ENCODE data around the gene HOXC11. TPM values are rescaled to one million over a fixed set of nuclear protein-coding genes. Genes with fewer than 3 reads are reported as not detected.
A peak's percentile ranks its signal among the peaks of the same experiment; 100 is the strongest.

The HOXC11 gene
- total RNA-seq, 3 donors from 2014 or later (not counting 1 experiment from before 2014, with no cell fraction given): not detected

- peaks cover 27% of the 10 kb centered on the region for H3K4me1 ChIP-seq (ENCODE audit: control insufficient read depth, insufficient read depth, low read length)
- Mint-ChIP-seq H3K27ac (no peak overlapping the region), H3K27me3 (ENCODE audit: low read depth in 2 of 2) (peaks cover 66 to 75% of the 10 kb centered on the region in 2 donors), H3K36me3 (no peaks in the 10 kb centered on the region), H3K4me1 (peaks cover 18 to 45% of the 10 kb centered on the region in 2 donors), H3K4me3 (no peak overlapping the region), H3K9me3 (no peaks in the 10 kb centered on the region)
- intact Hi-C loops (cut with micrococcal nuclease): loop anchor here (5.0 to 10.0 kb wide), 2 partner anchors 36 to 272 kb away; partner anchors contain the start of genes CBX5 and HNRNPA1
- peaks cover 76% of the 10 kb centered on the region for H3K27me3 ChIP-seq (ENCODE audit: control insufficient read depth, insufficient read depth, low read length)
- no peak overlapping the region for H3K4me3 ChIP-seq (ENCODE audit: low read length)
- no peak overlapping the region for H3K27ac ChIP-seq (ENCODE audit: low read length)
- H3K9me3 ChIP-seq (ENCODE audit: control insufficient read depth, insufficient read depth, low read length): no peaks in the 10 kb centered on the region
- no peak for TF ChIP-seq CTCF (IDR thresholded peaks at IDR 0.05)
- DNase-seq (no peak), ATAC-seq (no peak)
- WGBS (ENCODE audit: insufficient coverage): 35% methylated on average over 4 of the region's 6 CpGs
- no peaks in the 10 kb centered on the region for H3K36me3 ChIP-seq (ENCODE audit: control insufficient read depth, insufficient read depth, low read length)
These were observed 39.9 kb downstream of the HOXC11 start for GRCh38 chr12:54012631-54013409.

GRCh38 chr12:54014377-54015017, 41.6 kb downstream of the HOXC11 start:
- H3K4me1 ChIP-seq (ENCODE audit: control insufficient read depth, insufficient read depth, low read length): peaks cover 34% of the 10 kb centered on the region
- H3K4me3 Mint-ChIP-seq: peak overlapping the region; percentile 13

GRCh38 chr12:54015018-54015931, 42.3 kb downstream of the HOXC11 start:
- H3K4me3 ChIP-seq (ENCODE audit: low read length): no peak overlapping the region
- Mint-ChIP-seq H3K4me3 (peak overlapping the region; percentile 13), H3K9me3 (no peaks in the 10 kb centered on the region), H3K27me3 (ENCODE audit: low read depth in 2 of 2) (peaks cover 47 to 60% of the 10 kb centered on the region in 2 donors), H3K36me3 (no peaks in the 10 kb centered on the region), H3K27ac (no peak overlapping the region), H3K4me1 (peaks cover 23 to 46% of the 10 kb centered on the region in 2 donors)
- intact Hi-C loops (cut with micrococcal nuclease): loop anchor here (10.0 kb wide), 1 partner anchor 270 kb away; the partner anchor contains the start of genes CBX5 and HNRNPA1
- 8% methylated on average over 19 of the region's 23 CpGs for WGBS (ENCODE audit: insufficient coverage)
- no peaks in the 10 kb centered on the region for H3K9me3 ChIP-seq (ENCODE audit: control insufficient read depth, insufficient read depth, low read length)
- ATAC-seq (no peak), DNase-seq (no peak)
- H3K27me3 ChIP-seq (ENCODE audit: control insufficient read depth, insufficient read depth, low read length): peaks cover 68% of the 10 kb centered on the region
- H3K4me1 ChIP-seq (ENCODE audit: control insufficient read depth, insufficient read depth, low read length): peaks cover 33% of the 10 kb centered on the region
- TF ChIP-seq CTCF (IDR thresholded peaks at IDR 0.05): no peak
- H3K36me3 ChIP-seq (ENCODE audit: control insufficient read depth, insufficient read depth, low read length): no peaks in the 10 kb centered on the region
- no peak overlapping the region for H3K27ac ChIP-seq (ENCODE audit: low read length)

More at GRCh38 chr12:54014377-54015017, 41.6 kb downstream of the HOXC11 start:
- Mint-ChIP-seq H3K27ac (no peak overlapping the region), H3K36me3 (no peaks in the 10 kb centered on the region), H3K4me1 (peaks cover 18 to 47% of the 10 kb centered on the region in 2 donors), H3K9me3 (no peaks in the 10 kb centered on the region), H3K27me3 (ENCODE audit: low read depth in 2 of 2) (peaks cover 55 to 64% of the 10 kb centered on the region in 2 donors)
- intact Hi-C loops (cut with micrococcal nuclease): loop anchor here (5.0 to 10.0 kb wide), 2 partner anchors 37 to 270 kb away; partner anchors contain the start of genes CBX5 and HNRNPA1
- Histone ChIP-seq H3K36me3 (ENCODE audit: control insufficient read depth, insufficient read depth, low read length) (no peaks in the 10 kb centered on the region), H3K27me3 (ENCODE audit: control insufficient read depth, insufficient read depth, low read length) (peaks cover 75% of the 10 kb centered on the region), H3K9me3 (ENCODE audit: control insufficient read depth, insufficient read depth, low read length) (no peaks in the 10 kb centered on the region), H3K27ac (ENCODE audit: low read length) (no peak overlapping the region), H3K4me3 (ENCODE audit: low read length) (no peak overlapping the region)
- no peak for DNase-seq
- no peak for TF ChIP-seq CTCF (IDR thresholded peaks at IDR 0.05)
- 5% methylated on average over 27 of the region's 36 CpGs for WGBS (ENCODE audit: insufficient coverage)
- no peak for ATAC-seq

Measured in natural killer cell (primary cell).